ENCODE measurements around the gene GOLGA3. TPM values are rescaled to one million over a fixed set of nuclear protein-coding genes. Genes with fewer than 3 reads are reported as not detected.

The GOLGA3 gene
- total RNA-seq, 1 donor from 2014 or later: 44.3 TPM

- Mint-ChIP-seq H3K9me3 (ENCODE audit: unreplicated experiment) (no peaks in the 10 kb centered on the region), H3K4me1 (ENCODE audit: unreplicated experiment) (peaks cover 5% of the 10 kb centered on the region), H3K27me3 (ENCODE audit: unreplicated experiment) (peaks cover 2% of the 10 kb centered on the region), H3K36me3 (ENCODE audit: low read depth, unreplicated experiment) (peaks cover 25% of the 10 kb centered on the region), H3K4me3 (ENCODE audit: unreplicated experiment) (no peak overlapping the region), H3K27ac (ENCODE audit: unreplicated experiment) (no peak overlapping the region)
- no peak for TF ChIP-seq CTCF (IDR thresholded peaks at IDR 0.05; ENCODE audit: unreplicated experiment)
- DNase-seq (ENCODE audit: low spot score): no peak
Observed at GRCh38 chr12:132773077-132773955, 55.4 kb downstream of the GOLGA3 start.

DNA sequence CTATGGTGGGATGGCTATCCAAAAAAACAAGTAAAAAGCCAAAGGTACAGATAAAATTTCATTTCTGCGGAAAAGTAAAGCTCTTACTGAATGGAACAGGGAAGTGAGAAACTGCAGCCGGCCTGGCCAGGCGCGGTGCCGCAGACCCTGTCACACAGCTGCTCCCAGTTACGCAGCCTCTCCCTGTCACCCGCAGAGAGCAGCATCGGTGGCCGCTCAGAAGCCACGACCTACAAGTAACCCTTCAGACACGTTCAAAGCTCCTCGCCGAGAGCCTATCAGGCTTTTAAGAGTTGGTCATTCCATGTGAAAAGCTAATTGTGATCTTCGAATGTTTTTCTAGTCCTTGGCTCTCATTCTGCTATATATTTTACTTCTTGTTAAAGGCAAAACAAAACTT lies 56.1 kb downstream of the GOLGA3 start:
- Mint-ChIP-seq H3K27ac (ENCODE audit: unreplicated experiment) (no peak overlapping the region), H3K27me3 (ENCODE audit: unreplicated experiment) (peaks cover 3% of the 10 kb centered on the region), H3K9me3 (ENCODE audit: unreplicated experiment) (no peaks in the 10 kb centered on the region), H3K4me3 (ENCODE audit: unreplicated experiment) (no peak overlapping the region), H3K36me3 (ENCODE audit: low read depth, unreplicated experiment) (peaks cover 29% of the 10 kb centered on the region), H3K4me1 (ENCODE audit: unreplicated experiment) (peaks cover 7% of the 10 kb centered on the region)
- no peak for TF ChIP-seq CTCF (IDR thresholded peaks at IDR 0.05; ENCODE audit: unreplicated experiment)
- DNase-seq (ENCODE audit: low spot score): no peak

DNA sequence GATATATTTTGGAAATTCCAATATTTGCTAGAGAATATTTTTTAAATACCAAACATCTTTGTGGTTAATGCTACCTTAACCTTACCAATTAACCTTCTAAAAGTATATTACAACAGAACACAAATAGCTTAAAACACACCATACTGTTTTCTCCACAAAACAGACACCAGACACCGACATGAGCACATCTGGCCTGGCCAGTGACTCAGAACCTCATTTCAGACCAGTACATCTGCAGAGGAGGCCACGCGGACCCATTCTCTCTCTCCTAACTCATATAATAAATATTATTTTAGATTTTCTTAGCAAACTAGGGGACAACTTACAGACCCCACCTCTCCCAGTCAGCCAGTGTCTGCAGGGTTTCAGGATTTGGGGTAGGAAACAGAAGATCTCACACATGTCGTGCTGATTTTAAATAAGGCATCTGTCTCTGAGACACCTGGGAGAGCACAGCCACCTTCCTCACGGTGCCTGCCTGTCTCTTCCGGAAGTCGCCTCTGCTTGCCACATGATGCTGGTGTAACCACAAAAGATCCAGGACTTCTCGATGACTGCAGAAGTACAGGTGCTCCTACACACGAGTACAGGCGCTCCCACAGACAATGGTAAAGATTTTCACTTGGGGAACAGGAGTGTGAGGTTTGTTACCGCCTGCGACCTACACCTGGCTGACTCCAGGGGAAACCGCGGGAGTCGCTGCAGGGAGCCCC lies 57.4 kb downstream of the GOLGA3 start:
- Mint-ChIP-seq H3K9me3 (ENCODE audit: unreplicated experiment) (no peaks in the 10 kb centered on the region), H3K27ac (ENCODE audit: unreplicated experiment) (no peak overlapping the region), H3K4me3 (ENCODE audit: unreplicated experiment) (peak overlapping the region; percentile 65), H3K27me3 (ENCODE audit: unreplicated experiment) (peaks cover 2% of the 10 kb centered on the region), H3K4me1 (ENCODE audit: unreplicated experiment) (peaks cover 8% of the 10 kb centered on the region), H3K36me3 (ENCODE audit: low read depth, unreplicated experiment) (peaks cover 24% of the 10 kb centered on the region)
- no peak for TF ChIP-seq CTCF (IDR thresholded peaks at IDR 0.05; ENCODE audit: unreplicated experiment)
- DNase-seq (ENCODE audit: low spot score): no peak

- H3K36me3 Mint-ChIP-seq (ENCODE audit: low read depth, unreplicated experiment): peaks cover 12% of the 10 kb centered on the region
- no peak overlapping the region for H3K27ac Mint-ChIP-seq (ENCODE audit: unreplicated experiment)
- H3K27me3 Mint-ChIP-seq (ENCODE audit: unreplicated experiment): peaks cover 5% of the 10 kb centered on the region
- no peak overlapping the region for H3K4me3 Mint-ChIP-seq (ENCODE audit: unreplicated experiment)
- no peak for TF ChIP-seq CTCF (IDR thresholded peaks at IDR 0.05; ENCODE audit: unreplicated experiment)
- peaks cover 23% of the 10 kb centered on the region for H3K4me1 Mint-ChIP-seq (ENCODE audit: unreplicated experiment)
- no peaks in the 10 kb centered on the region for H3K9me3 Mint-ChIP-seq (ENCODE audit: unreplicated experiment)
- no peak for DNase-seq (ENCODE audit: low spot score)
Observed at GRCh38 chr12:132766380-132767085, 62.1 kb downstream of the GOLGA3 start.

All from endothelial cell (in vitro differentiated cells).